Neural cell (in vitro differentiated cells): ENCODE data around the gene CD151. TPM values are rescaled to one million over a fixed set of nuclear protein-coding genes. Genes with fewer than 3 reads are reported as not detected.

ENCODE experiments used
- H2AFZ ChIP-seq: fragments of 200-600, 300-800 bp; sonication (generic), shearing (Covaris generic); 2 replicates; pipeline ENCODE4 v1.6.0; 2014; ENCODE audit warnings: low read depth, mild to moderate bottlenecking, antibody characterized with exemption, low read length, moderate library complexity
- H3F3A ChIP-seq: fragments of 200-600 bp; shearing (Covaris generic); 2 replicates; pipeline ENCODE4 v1.6.1; 2016; ENCODE audit warnings: mild to moderate bottlenecking, moderate library complexity, mixed read lengths, antibody characterized with exemption, low read length; ENCODE audit not compliant: insufficient read depth, poor library complexity, severe bottlenecking
- H3K27ac ChIP-seq: fragments of 200-600, 300-800 bp; sonication (generic), shearing (Covaris generic); 2 replicates; pipeline ENCODE4 v1.5.1; 2014; ENCODE audit warnings: mild to moderate bottlenecking, low read length, moderate library complexity
- H3K27me3 ChIP-seq: fragments of 300-800, 200-600 bp; sonication (generic), shearing (Covaris generic); 2 replicates; pipeline ENCODE4 v1.6.0; 2014; ENCODE audit warnings: mild to moderate bottlenecking, low read depth, low read length, moderate library complexity; ENCODE audit not compliant: insufficient read depth
- H3K36me3 ChIP-seq: fragments of 300-800, 200-600 bp; sonication (generic), shearing (Covaris generic); 2 replicates; pipeline ENCODE4 v1.5.1; 2014; ENCODE audit warnings: mild to moderate bottlenecking, antibody characterized with exemption, low read length, moderate library complexity; ENCODE audit not compliant: insufficient read depth
- H3K4me2 ChIP-seq: fragments of 300-800, 200-600 bp; sonication (generic), shearing (Covaris generic); 2 replicates; pipeline ENCODE4 v1.6.0; 2014; ENCODE audit warnings: mild to moderate bottlenecking, low read length
- H3K4me3 ChIP-seq: fragments of 300-800, 200-600 bp; sonication (generic), shearing (Covaris generic); 2 replicates; pipeline ENCODE4 v1.5.1; 2014; ENCODE audit warnings: mild to moderate bottlenecking, low read length, moderate library complexity
- H3K79me2 ChIP-seq: fragments of 200-600 bp; shearing (Covaris generic); replicated peaks from 2 replicates; pipeline ENCODE4 v1.6.0; 2014; ENCODE audit warnings: mild to moderate bottlenecking, low read length, moderate library complexity; ENCODE audit not compliant: insufficient read depth
- H3K9ac ChIP-seq: fragments of 300-800, 200-600 bp; sonication (generic), shearing (Covaris generic); 2 replicates; pipeline ENCODE4 v1.6.1; 2016; ENCODE audit warnings: mild to moderate bottlenecking, low read length, mixed read lengths
- H3K9me2 ChIP-seq: fragments of 200-600 bp; shearing (Covaris generic); 2 replicates; pipeline ENCODE4 v1.6.1; 2016; ENCODE audit warnings: mild to moderate bottlenecking, low read length, mixed read lengths; ENCODE audit not compliant: insufficient read depth
- H3K9me3 ChIP-seq: fragments of 200-600, 300-800 bp; sonication (generic), shearing (Covaris generic); 2 replicates; pipeline ENCODE4 v1.6.1; 2016; ENCODE audit warnings: mild to moderate bottlenecking, mixed run types, low read length, moderate library complexity, mixed read lengths
- H4K20me1 ChIP-seq: fragments of 200-600 bp; shearing (Covaris generic); 2 replicates; pipeline ENCODE4 v1.6.1; 2016; ENCODE audit warnings: mild to moderate bottlenecking, mixed run types; ENCODE audit not compliant: insufficient read depth
- CTCF ChIP-seq: fragments of 450-650 bp; IDR thresholded peaks from 2 replicates; pipeline ENCODE4 v1.5.1; 2014; ENCODE audit warnings: antibody characterized with exemption, mild to moderate bottlenecking, moderate library complexity; ENCODE audit not compliant: poor library complexity, severe bottlenecking
- EP300 ChIP-seq: fragments of 450-650 bp; conservative IDR thresholded peaks from 2 replicates; pipeline ENCODE4 v1.6.1; 2014; ENCODE audit warnings: antibody characterized with exemption, mild to moderate bottlenecking, moderate library complexity; ENCODE audit not compliant: poor library complexity, severe bottlenecking
- EZH2 ChIP-seq: fragments of 200-600, 300-800 bp; shearing (Covaris generic), sonication (generic); IDR thresholded peaks from 2 replicates; pipeline ENCODE4 v1.6.1; 2014; ENCODE audit warnings: antibody characterized with exemption, low read length, borderline replicate concordance, mild to moderate bottlenecking; ENCODE audit not compliant: insufficient read depth, poor library complexity, severe bottlenecking
- MXI1 ChIP-seq: fragments of 450-650 bp; conservative IDR thresholded peaks from 2 replicates; pipeline ENCODE4 v1.6.1; 2014; ENCODE audit warnings: antibody characterized with exemption, mild to moderate bottlenecking; ENCODE audit not compliant: poor library complexity, severe bottlenecking
- POLR2AphosphoS5 ChIP-seq: IDR thresholded peaks from 2 replicates; pipeline ENCODE4 v1.6.1; 2012
- RAD21 ChIP-seq: fragments of 450-650 bp; conservative IDR thresholded peaks from 2 replicates; pipeline ENCODE4 v1.6.1; 2014; ENCODE audit warnings: antibody characterized with exemption, mild to moderate bottlenecking, moderate library complexity
- REST ChIP-seq: IDR thresholded peaks from 2 replicates; pipeline ENCODE4 v1.6.1; 2012; ENCODE audit warnings: borderline replicate concordance
- SMC3 ChIP-seq: fragments of 450-650 bp; conservative IDR thresholded peaks from 2 replicates; pipeline ENCODE4 v1.6.1; 2014; ENCODE audit warnings: antibody characterized with exemption, mild to moderate bottlenecking, moderate library complexity; ENCODE audit not compliant: poor library complexity
- TAF1 ChIP-seq: IDR thresholded peaks from 2 replicates; pipeline ENCODE4 v1.6.1; 2012; ENCODE audit warnings: low read depth
- polyA plus RNA-seq: library from polyadenylated mRNA; depleted of rRNA; stranded (reverse); fragments of >200 nt; gene quantifications from 2 replicates; pipeline ENCODE4 v1.2.3, GENCODE V29; 2014
- small RNA-seq, 3 experiments: library from RNA; depleted of rRNA; stranded (forward); fragments of <200 nt; gene quantifications; one replicate each; pipeline ENCODE3, GENCODE V24; 2012

Gene CD151
- polyA plus RNA-seq, 1 donor from 2014 or later, result 70.8 TPM

- H3F3A ChIP-seq, result no peaks in the 10 kb centered on the region
- no peak overlapping the region for H2AFZ ChIP-seq
- H3K9me3 ChIP-seq, result no peaks in the 10 kb centered on the region
- no peak for TF ChIP-seq TAF1
- TF ChIP-seq CTCF, result no peak
- TF ChIP-seq SMC3, result no peak
- no peak for TF ChIP-seq REST
- H3K4me2 ChIP-seq, result no peak overlapping the region
- no peak overlapping the region for H3K4me3 ChIP-seq
- no peak overlapping the region for H3K27ac ChIP-seq
- H3K9ac ChIP-seq, result no peak overlapping the region
- H3K36me3 ChIP-seq, result no peaks in the 10 kb centered on the region
- H3K27me3 ChIP-seq, result no peaks in the 10 kb centered on the region
- no peaks in the 10 kb centered on the region for H4K20me1 ChIP-seq
- no peaks in the 10 kb centered on the region for H3K9me2 ChIP-seq
- H3K79me2 ChIP-seq, result no peaks in the 10 kb centered on the region
Observed at GRCh38 chr11:886568-886967, 53.8 kb downstream of the CD151 start.

GRCh38 chr11:887589-887988 lies 54.8 kb downstream of the CD151 start:
- no peaks in the 10 kb centered on the region for H3K36me3 ChIP-seq
- H3K9me3 ChIP-seq, result no peaks in the 10 kb centered on the region
- no peaks in the 10 kb centered on the region for H3K27me3 ChIP-seq
- H3K79me2 ChIP-seq, result no peaks in the 10 kb centered on the region
- no peak overlapping the region for H3K4me3 ChIP-seq
- no peak for TF ChIP-seq POLR2AphosphoS5
- TF ChIP-seq TAF1, result no peak
- TF ChIP-seq EZH2, result no peak
- no peak for TF ChIP-seq MXI1
- TF ChIP-seq CTCF, result no peak
- no peak for TF ChIP-seq RAD21
- no peak for TF ChIP-seq EP300
- no peaks in the 10 kb centered on the region for H4K20me1 ChIP-seq
- H3K9ac ChIP-seq, result no peak overlapping the region
- no peaks in the 10 kb centered on the region for H3F3A ChIP-seq
- H2AFZ ChIP-seq, result no peak overlapping the region
- H3K4me2 ChIP-seq, result no peak overlapping the region
- no peak overlapping the region for H3K27ac ChIP-seq
- no peaks in the 10 kb centered on the region for H3K9me2 ChIP-seq

Small RNAs within 50 kb of the gene (small RNA-seq; reads per million reads assigned to genes)
- gene SNORA52, result 0 reads per million in 3 experiments

Other genes starting within 250 kb of the CD151 start
- 1.1 and 4.6 TPM in 2 replicates for gene IRF7, start 217.0 kb upstream of the CD151 start, polyA plus RNA-seq
- gene CDHR5, start 208.0 kb upstream of the CD151 start, polyA plus RNA-seq, result not detected in 2 replicates
- not detected in 2 replicates for gene SCT, start 205.8 kb upstream of the CD151 start, polyA plus RNA-seq
- gene DRD4, start 195.7 kb upstream of the CD151 start, polyA plus RNA-seq, result 0.86 TPM in 1 of 2 replicates, not detected in the other
- 87.6 and 94.9 TPM in 2 replicates for gene DEAF1, start 137.7 kb upstream of the CD151 start, polyA plus RNA-seq
- gene TMEM80, start 137.1 kb upstream of the CD151 start, polyA plus RNA-seq, result 23.1 and 30.9 TPM in 2 replicates
- 3.5 and 7.5 TPM in 2 replicates for gene EPS8L2, start 126.7 kb upstream of the CD151 start, polyA plus RNA-seq
- gene TALDO1, start 85.5 kb upstream of the CD151 start, polyA plus RNA-seq, result 156 and 158 TPM in 2 replicates
- 131 and 146 TPM in 2 replicates for gene GATD1, start 55.5 kb upstream of the CD151 start, polyA plus RNA-seq
- gene CEND1, start 42.9 kb upstream of the CD151 start, polyA plus RNA-seq, result 11.8 and 16.2 TPM in 2 replicates
- 40.9 and 66.4 TPM in 2 replicates for gene SLC25A22, start 34.7 kb upstream of the CD151 start, polyA plus RNA-seq
- 13.3 and 34.9 TPM in 2 replicates for gene PIDD1, start 27.7 kb upstream of the CD151 start, polyA plus RNA-seq
- 147 and 167 TPM in 2 replicates for gene RPLP2, start 23.0 kb upstream of the CD151 start, polyA plus RNA-seq
- gene PNPLA2, start 14.0 kb upstream of the CD151 start, polyA plus RNA-seq, result 7.3 and 7.8 TPM in 2 replicates
- gene CRACR2B, start 5.0 kb upstream of the CD151 start, polyA plus RNA-seq, result 1.2 and 6.5 TPM in 2 replicates
- 50.6 and 62.3 TPM in 2 replicates for gene POLR2L, start 9.6 kb downstream of the CD151 start, polyA plus RNA-seq
- gene TSPAN4, start 9.9 kb downstream of the CD151 start, polyA plus RNA-seq, result 68.1 and 68.3 TPM in 2 replicates
- gene CHID1, start 77.9 kb downstream of the CD151 start, polyA plus RNA-seq, result 51.2 and 81.3 TPM in 2 replicates
- gene AP2A2, start 92.9 kb downstream of the CD151 start, polyA plus RNA-seq, result 46.5 and 46.8 TPM in 2 replicates
- gene MUC6, start 203.8 kb downstream of the CD151 start, polyA plus RNA-seq, result not detected in 2 replicates
- not detected in 2 replicates for gene MUC2, start 241.9 kb downstream of the CD151 start, polyA plus RNA-seq